ENCODE measurements around the gene SLC12A3.

Gene SLC12A3

DNA sequence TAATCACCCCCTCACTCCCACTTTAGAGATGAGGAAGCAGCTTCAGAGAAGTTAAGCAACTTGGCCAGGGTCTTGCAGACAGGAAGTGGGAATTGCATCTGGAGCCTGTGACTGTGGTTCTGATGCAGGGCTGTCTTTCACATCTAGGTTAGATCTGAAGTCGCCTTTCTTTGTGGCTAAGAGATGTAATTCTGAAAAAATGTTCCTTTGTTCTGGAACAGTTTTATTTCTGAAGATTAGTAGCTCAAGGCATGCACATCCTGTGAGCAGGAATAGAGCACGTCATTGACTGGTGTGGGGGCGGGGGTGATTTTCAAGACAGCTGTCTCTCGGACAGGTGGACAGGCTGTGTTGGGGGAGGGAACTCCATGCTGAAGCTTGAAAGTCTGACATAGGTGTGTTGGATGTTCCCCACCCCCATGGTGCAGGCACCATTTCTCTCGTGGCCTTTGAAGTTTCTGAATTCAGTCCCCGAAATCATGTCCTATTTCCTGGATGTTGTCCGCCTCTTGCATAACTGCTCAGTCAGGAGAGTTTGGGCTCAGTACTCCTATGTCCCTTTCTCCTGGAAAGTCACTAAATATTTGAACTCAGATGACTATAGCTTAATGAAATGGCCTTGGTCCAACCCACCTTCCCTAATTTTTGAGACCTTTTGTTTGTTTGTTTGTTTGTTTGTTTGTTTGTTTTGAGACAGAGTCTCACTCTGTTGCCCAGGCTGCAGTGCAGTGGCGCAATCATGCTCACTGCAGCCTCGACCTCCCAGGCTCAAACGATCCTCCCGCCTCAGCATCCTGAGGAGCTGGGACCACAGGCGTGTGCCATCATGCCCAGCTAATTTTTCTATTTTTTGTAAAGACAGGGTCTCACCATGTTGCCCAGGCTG, 45.9 kb downstream of the SLC12A3 start:
- Histone ChIP-seq H3K27ac (ENCODE audit: low read length) (no peak overlapping the region), H3K9me3 (ENCODE audit: control insufficient read depth in 2 of 2, low read length in 2 of 2) (no peaks in the 10 kb centered on the region), H3K27me3 (ENCODE audit: control insufficient read depth in 1 of 2, insufficient read depth in 2 of 2, low read length in 2 of 2) (peaks cover 1 to 3% of the 10 kb centered on the region in 2 donors), H3K4me3 (ENCODE audit: low read length in 2 of 2) (no peak overlapping the region), H3K4me1 (ENCODE audit: control insufficient read depth, insufficient read depth, low read length) (peaks cover 8% of the 10 kb centered on the region), H3K36me3 (ENCODE audit: control insufficient read depth in 2 of 2, insufficient read depth in 2 of 2, low read length in 2 of 2) (no peaks in the 10 kb centered on the region), H3K9ac (ENCODE audit: low read length in 2 of 2) (no peak overlapping the region)

GRCh38 chr16:56911771-56912571, 47.0 kb downstream of the SLC12A3 start:
- Histone ChIP-seq H3K9me3 (ENCODE audit: control insufficient read depth in 2 of 2, low read length in 2 of 2) (no peaks in the 10 kb centered on the region), H3K4me1 (ENCODE audit: control insufficient read depth, insufficient read depth, low read length) (peaks cover 14% of the 10 kb centered on the region), H3K36me3 (ENCODE audit: control insufficient read depth in 2 of 2, insufficient read depth in 2 of 2, low read length in 2 of 2) (no peaks in the 10 kb centered on the region), H3K9ac (ENCODE audit: low read length in 2 of 2) (no peak overlapping the region), H3K4me3 (ENCODE audit: low read length in 2 of 2) (no peak overlapping the region), H3K27me3 (ENCODE audit: control insufficient read depth in 1 of 2, insufficient read depth in 2 of 2, low read length in 2 of 2) (peaks cover 0 to 3% of the 10 kb centered on the region in 2 donors), H3K27ac (ENCODE audit: low read length) (no peak overlapping the region)

- Histone ChIP-seq H3K9ac (ENCODE audit: low read length in 2 of 2) (no peak overlapping the region), H3K4me1 (ENCODE audit: control insufficient read depth, insufficient read depth, low read length) (peaks cover 14% of the 10 kb centered on the region)
These were observed 48.0 kb downstream of the SLC12A3 start for GRCh38 chr16:56912746-56913708.

GRCh38 chr16:56914896-56915295, 49.9 kb downstream of the SLC12A3 start:
- Histone ChIP-seq H3K4me3 (ENCODE audit: low read length in 2 of 2) (no peak overlapping the region), H3K4me1 (ENCODE audit: control insufficient read depth, insufficient read depth, low read length) (peaks cover 14% of the 10 kb centered on the region), H3K36me3 (ENCODE audit: control insufficient read depth in 2 of 2, insufficient read depth in 2 of 2, low read length in 2 of 2) (no peaks in the 10 kb centered on the region), H3K27me3 (ENCODE audit: control insufficient read depth in 1 of 2, insufficient read depth in 2 of 2, low read length in 2 of 2) (peaks cover 0 to 3% of the 10 kb centered on the region in 2 donors), H3K9me3 (ENCODE audit: control insufficient read depth in 2 of 2, low read length in 2 of 2) (no peaks in the 10 kb centered on the region), H3K9ac (ENCODE audit: low read length in 2 of 2) (no peak overlapping the region), H3K27ac (ENCODE audit: low read length) (no peak overlapping the region)

More at GRCh38 chr16:56912746-56913708, 48.0 kb downstream of the SLC12A3 start:
- Histone ChIP-seq H3K27me3 (ENCODE audit: control insufficient read depth in 1 of 2, insufficient read depth in 2 of 2, low read length in 2 of 2) (peaks cover 0 to 3% of the 10 kb centered on the region in 2 donors), H3K4me3 (ENCODE audit: low read length in 2 of 2) (no peak overlapping the region), H3K36me3 (ENCODE audit: control insufficient read depth in 2 of 2, insufficient read depth in 2 of 2, low read length in 2 of 2) (no peaks in the 10 kb centered on the region), H3K9me3 (ENCODE audit: control insufficient read depth in 2 of 2, low read length in 2 of 2) (no peaks in the 10 kb centered on the region), H3K27ac (ENCODE audit: low read length) (no peak overlapping the region)

DNA sequence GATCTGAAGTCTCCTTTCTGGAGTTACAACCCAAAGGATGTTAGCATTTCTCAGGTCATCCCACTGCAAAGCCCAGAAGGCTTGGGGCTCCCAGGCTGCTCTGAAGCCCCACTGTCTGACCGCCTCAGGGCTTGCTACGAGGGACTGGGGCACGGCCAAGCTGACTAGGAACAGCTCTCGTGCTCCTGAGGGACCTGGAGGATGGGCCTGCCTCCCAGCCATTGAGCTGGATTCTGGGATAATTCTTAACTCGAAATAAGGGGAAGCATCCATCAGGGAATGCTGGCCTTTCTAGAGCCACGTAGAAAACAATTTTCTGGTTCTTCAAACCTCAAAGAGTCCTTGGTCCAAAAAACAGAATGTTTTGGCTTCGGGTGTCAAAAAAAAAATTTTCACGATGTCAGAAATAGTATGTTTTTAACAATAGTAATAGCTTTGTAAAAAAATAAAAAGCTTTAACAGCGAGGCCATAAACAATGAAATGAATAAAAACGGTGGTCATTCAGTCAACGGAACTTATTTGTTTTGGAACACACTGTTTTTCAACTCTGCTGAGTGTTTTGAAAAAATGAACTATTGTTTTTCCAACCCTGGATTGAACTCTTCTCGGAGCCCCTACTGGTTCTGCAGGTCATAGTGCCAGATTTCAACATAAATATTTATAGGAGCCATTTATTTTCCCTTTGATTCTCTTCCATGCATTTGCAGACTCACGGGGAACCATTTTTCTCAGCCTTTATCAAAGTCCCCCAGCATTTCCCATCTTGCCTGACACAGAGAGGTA, 50.5 kb downstream of the SLC12A3 start:
- H3K36me3 ChIP-seq (ENCODE audit: control insufficient read depth in 2 of 2, insufficient read depth in 2 of 2, low read length in 2 of 2) = no peaks in the 10 kb centered on the region
- no peak overlapping the region for H3K27ac ChIP-seq (ENCODE audit: low read length)
- no peaks in the 10 kb centered on the region for H3K9me3 ChIP-seq (ENCODE audit: control insufficient read depth in 2 of 2, low read length in 2 of 2)
- no peak overlapping the region for H3K9ac ChIP-seq (ENCODE audit: low read length in 2 of 2)
- H3K4me3 ChIP-seq (ENCODE audit: low read length in 2 of 2) = no peak overlapping the region
- H3K27me3 ChIP-seq (ENCODE audit: control insufficient read depth in 1 of 2, insufficient read depth in 2 of 2, low read length in 2 of 2) = peaks cover 0 to 3% of the 10 kb centered on the region in 2 donors
- H3K4me1 ChIP-seq (ENCODE audit: control insufficient read depth, insufficient read depth, low read length) = peaks cover 14% of the 10 kb centered on the region

DNA sequence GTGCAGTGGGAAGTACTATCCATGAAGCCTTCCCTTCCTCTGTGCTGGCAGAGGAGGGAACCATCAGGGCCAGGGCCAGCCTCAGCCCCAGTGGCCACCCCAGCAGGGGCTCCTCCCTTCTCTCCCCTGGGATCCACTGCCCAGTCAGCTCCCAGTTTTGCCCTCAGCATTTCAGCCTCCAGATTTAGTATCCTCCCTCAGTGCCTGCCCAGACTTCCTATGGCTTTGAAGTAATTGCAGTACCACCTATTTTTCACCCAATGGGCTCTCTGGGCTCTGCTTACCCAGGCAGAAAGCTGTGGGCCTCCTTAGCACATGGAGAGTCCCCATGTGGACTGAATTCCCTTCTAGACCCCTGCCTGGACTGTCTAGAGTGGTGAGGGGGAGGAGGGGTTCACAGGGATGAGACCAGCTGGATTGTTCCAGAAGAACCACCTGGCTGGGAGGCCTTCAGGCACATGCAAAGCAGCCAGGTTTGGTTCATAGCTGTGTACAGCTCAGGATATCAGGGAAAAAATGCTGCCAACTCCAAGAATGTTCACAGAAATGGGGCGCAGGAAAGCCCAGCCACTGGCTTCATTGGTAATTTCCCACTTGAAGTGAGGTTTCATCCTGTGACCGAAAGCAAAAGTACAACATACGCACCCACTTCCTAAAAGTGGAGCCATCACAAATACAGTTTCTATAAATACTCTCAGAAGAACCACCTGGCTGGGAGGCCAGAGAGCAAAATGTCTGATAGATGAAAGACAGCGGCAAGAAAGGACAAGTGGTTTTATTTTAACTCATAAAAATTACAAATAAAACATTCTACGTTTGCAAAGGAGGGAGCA, 51.8 kb downstream of the SLC12A3 start:
- H3K4me3 ChIP-seq (ENCODE audit: low read length in 2 of 2) = no peak overlapping the region
- no peak overlapping the region for H3K9ac ChIP-seq (ENCODE audit: low read length in 2 of 2)

DNA sequence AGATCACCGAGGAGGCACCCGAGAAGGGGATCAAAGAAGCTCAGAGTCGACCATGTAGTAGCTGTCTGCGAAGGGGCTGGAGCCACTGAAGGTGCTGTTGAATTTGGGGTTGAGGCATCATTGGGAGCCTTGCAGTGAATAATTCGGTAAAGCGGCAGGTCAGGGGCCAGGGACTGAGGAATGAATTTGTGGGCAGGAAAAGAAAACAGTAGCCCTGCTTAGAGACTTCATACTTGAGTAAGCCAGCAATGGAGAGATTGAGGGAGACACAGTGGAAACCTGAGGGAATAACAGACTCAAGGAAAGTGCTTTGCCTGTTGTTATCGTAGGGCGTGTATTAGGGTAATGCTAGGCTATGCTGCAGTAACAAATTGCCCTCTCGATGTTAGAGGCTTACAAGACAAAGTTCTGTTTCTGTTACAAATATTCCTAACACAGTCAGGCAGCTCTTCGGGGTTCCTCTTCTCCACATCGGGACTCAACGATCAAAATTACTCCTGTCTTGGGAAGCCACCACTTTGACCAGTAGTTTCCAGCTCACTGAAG, 53.5 kb downstream of the SLC12A3 start:
- H3K4me1 ChIP-seq (ENCODE audit: control insufficient read depth, insufficient read depth, low read length) = peaks cover 14% of the 10 kb centered on the region
- H3K27ac ChIP-seq (ENCODE audit: low read length) = no peak overlapping the region
- H3K9me3 ChIP-seq (ENCODE audit: control insufficient read depth in 2 of 2, low read length in 2 of 2) = no peaks in the 10 kb centered on the region
- H3K36me3 ChIP-seq (ENCODE audit: control insufficient read depth in 2 of 2, insufficient read depth in 2 of 2, low read length in 2 of 2) = no peaks in the 10 kb centered on the region
- peaks cover 0 to 3% of the 10 kb centered on the region in 2 donors for H3K27me3 ChIP-seq (ENCODE audit: control insufficient read depth in 1 of 2, insufficient read depth in 2 of 2, low read length in 2 of 2)
- H3K4me3 ChIP-seq (ENCODE audit: low read length in 2 of 2) = no peak overlapping the region
- no peak overlapping the region for H3K9ac ChIP-seq (ENCODE audit: low read length in 2 of 2)

More for the DNA sequence above, 51.8 kb downstream of the SLC12A3 start:
- H3K9me3 ChIP-seq (ENCODE audit: control insufficient read depth in 2 of 2, low read length in 2 of 2) = no peaks in the 10 kb centered on the region
- no peak overlapping the region for H3K27ac ChIP-seq (ENCODE audit: low read length)
- H3K27me3 ChIP-seq (ENCODE audit: control insufficient read depth in 1 of 2, insufficient read depth in 2 of 2, low read length in 2 of 2) = peaks cover 0 to 3% of the 10 kb centered on the region in 2 donors
- H3K36me3 ChIP-seq (ENCODE audit: control insufficient read depth in 2 of 2, insufficient read depth in 2 of 2, low read length in 2 of 2) = no peaks in the 10 kb centered on the region
- peaks cover 14% of the 10 kb centered on the region for H3K4me1 ChIP-seq (ENCODE audit: control insufficient read depth, insufficient read depth, low read length)

GRCh38 chr16:56919099-56919800, 54.2 kb downstream of the SLC12A3 start:
- H3K4me1 ChIP-seq (ENCODE audit: control insufficient read depth, insufficient read depth, low read length) = peaks cover 14% of the 10 kb centered on the region
- peaks cover 0 to 3% of the 10 kb centered on the region in 2 donors for H3K27me3 ChIP-seq (ENCODE audit: control insufficient read depth in 1 of 2, insufficient read depth in 2 of 2, low read length in 2 of 2)
- H3K4me3 ChIP-seq (ENCODE audit: low read length in 2 of 2) = no peak overlapping the region
- no peak overlapping the region for H3K27ac ChIP-seq (ENCODE audit: low read length)
- no peak overlapping the region for H3K9ac ChIP-seq (ENCODE audit: low read length in 2 of 2)
- H3K36me3 ChIP-seq (ENCODE audit: control insufficient read depth in 2 of 2, insufficient read depth in 2 of 2, low read length in 2 of 2) = no peaks in the 10 kb centered on the region
- no peaks in the 10 kb centered on the region for H3K9me3 ChIP-seq (ENCODE audit: control insufficient read depth in 2 of 2, low read length in 2 of 2)
